C1 segment of cervical spinal cord (tissue), 14 donors: ENCODE results near the gene OR11G2.
"Not testable (repeated sequence)": the region's sequence is repeated elsewhere in the genome, so short reads cannot be mapped to it uniquely, and the experiment has no call there.

Experiments
- DNase-seq, 14 donors: peaks; one replicate each; lab custom pipeline; 2025; lab: John Stamatoyannopoulos, UW

The OR11G2 gene, protein sequence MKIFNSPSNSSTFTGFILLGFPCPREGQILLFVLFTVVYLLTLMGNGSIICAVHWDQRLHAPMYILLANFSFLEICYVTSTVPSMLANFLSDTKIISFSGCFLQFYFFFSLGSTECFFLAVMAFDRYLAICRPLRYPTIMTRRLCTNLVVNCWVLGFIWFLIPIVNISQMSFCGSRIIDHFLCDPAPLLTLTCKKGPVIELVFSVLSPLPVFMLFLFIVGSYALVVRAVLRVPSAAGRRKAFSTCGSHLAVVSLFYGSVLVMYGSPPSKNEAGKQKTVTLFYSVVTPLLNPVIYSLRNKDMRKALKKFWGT

DNA sequence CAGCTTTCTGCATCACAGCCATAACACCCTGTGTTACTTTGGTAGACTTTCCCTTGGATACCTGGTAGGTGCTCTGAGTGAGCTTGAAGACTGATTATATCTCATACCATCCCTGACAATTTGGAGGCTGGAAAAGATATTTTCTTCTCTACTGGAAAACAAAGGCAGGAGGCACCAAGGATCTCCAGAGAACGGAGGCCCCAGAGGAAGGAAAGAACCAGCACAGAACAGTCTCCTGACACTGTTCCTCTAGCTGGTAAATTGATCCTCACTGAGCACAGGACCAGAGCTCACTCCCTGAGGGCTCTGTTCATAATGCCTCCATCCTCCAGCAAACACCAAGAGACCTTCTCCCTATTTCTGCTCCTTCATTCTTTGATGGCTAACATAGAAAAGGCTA lies at the start of gene OR11G2:
OR11G2 (plus strand) TSS at position 301 of the 400 bp plus-strand sequence. CDS start 6,542 bp downstream, outside the sequence.
- no peak for DNase-seq

DNA sequence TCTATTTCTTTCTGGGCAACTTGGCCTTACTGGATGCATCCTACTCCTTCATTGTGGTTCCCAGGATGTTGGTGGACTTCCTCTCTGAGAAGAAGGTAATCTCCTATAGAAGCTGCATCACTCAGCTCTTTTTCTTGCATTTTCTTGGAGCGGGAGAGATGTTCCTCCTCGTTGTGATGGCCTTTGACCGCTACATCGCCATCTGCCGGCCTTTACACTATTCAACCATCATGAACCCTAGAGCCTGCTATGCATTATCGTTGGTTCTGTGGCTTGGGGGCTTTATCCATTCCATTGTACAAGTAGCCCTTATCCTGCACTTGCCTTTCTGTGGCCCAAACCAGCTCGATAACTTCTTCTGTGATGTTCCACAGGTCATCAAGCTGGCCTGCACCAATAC lies 46.8 kb upstream of the OR11G2 start:
- DNase-seq = no peak

DNA sequence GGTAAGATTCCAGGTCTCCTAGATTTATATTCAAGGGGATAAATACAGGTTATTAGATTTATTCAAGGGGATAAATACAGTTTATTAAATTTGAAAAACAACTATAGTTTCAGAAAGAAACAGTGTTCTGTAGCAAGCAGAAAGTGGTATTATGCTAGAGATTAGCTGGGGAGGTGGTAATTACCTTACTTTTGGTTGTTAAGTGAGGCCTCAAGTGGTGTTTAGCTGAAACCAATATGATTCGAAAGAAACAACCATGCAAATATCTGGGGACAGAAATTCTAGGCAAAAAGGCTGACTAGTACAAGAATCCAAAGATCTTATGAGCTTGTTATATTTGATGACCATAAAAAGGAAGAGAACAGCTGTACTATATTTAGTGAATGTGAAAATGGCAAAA lies 45.9 kb upstream of the OR11G2 start:
- no peak for DNase-seq

DNA sequence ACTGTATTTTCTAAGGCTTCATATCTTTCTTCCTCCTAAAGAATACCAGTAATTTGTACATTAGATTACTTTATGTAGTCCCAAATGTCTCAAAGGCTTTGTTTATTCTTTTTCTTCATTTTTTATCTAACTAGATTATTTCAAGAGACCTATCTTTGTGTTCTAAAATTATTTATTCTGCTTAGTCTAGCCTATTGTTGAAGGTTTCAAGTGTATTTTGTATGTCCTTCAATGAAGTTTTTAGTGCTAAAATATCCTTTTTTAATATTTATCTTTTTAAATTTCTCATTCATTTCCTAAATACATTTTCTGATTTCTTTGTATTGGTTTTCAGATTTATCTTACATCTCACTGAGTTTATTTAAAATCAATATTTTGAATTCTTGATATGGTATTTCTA lies 26.2 kb upstream of the OR11G2 start:
- no peak for DNase-seq

DNA sequence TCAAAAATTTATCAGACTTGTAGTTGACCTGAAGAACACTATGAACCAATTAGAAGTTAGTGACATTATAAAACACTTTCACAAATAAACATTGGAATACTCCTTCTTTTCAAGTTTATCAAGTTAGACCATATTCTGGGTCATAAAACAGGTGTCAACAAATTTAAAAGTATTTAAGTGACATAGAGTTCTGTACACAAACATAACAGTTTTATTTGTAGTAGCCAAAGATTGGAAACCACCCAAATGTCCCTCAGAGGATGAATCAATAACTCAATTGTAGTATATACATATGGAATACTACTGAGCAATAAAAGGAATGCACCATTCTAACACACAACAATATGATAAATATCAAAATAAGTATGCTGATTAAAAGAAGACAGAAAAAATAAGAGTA lies 23.6 kb upstream of the OR11G2 start:
- DNase-seq = no peak

DNA sequence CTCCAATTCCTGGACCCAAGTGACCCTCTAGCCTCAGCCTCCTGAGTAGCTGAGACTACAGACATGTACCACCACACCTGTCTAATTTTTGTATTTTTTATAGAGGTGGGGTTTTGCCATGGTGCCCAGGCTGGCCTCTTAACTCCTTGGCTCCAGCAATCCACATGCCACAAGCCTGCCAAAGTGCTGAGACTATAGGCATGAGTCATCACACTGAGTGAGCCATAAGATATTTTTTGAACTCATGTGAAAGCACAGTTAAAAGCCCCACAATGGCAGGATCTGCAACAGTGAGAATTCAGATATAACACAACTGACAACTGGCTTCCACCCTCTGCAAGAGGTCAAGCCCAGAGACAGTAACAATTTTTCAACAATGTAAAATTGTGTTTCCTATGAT lies 20.8 kb upstream of the OR11G2 start:
- not testable (repeated sequence) for DNase-seq

DNA sequence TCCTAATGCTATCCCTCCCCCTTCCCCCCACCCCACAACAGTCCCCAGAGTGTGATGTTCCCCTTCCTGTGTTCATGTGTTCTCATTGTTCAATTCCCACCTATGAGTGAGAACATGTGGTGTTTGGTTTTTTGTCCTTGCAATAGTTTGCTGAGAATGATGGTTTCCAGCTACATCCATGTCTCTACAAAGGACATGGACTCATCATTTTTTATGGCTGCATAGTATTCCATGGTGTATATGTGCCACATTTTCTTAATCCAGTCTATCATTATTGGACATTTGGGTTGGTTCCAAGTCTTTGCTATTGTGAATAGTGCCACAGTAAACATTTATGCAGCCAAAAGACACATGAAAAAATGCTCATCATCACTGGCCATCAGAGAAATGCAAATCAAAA lies 16.5 kb upstream of the OR11G2 start:
- not testable (repeated sequence) for DNase-seq

DNA sequence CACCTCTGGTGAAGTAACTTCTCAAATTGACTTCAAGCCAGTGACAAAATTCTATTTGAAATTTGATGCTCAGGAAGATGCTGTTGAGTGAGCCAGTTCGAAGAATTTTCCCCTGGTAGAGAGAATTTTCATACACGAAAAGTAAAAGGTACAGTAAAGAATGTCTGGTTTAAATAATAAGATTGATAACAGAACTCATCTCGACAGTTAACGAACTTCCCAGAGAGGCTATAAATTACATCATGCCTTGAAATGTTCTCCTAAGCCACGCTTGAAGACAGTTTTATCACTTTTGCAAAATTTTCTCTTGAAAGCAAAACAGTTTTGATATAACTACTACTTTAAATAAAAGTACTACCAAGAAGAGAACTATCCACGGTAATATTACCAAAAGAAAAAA lies 14.4 kb upstream of the OR11G2 start:
- DNase-seq = no peak

DNA sequence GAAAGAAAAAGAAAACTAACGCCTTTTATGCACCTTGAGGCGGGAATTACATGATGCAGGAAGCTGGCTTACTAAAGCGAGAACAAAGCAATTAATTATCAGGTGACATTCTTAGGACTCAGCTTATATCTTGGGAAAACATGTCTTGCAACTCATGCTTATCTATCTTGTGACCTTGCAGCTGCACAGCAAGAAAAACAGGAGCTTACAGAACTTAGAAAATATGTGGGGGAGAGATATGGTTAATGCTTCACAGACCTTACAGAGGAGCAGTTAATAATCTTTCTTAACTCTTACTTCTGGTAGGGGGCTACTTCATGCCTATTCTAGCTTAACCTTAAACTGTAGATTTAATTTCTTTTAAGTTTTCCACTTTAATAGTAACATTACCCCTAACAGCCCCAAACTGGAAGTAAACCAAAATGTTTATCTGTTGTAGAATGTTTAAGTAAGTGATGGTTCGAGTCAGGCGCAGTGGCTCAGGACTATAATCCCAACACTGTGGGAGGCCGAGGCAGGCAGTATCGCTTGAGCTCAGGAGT lies 13.2 kb upstream of the OR11G2 start:
- DNase-seq = no peak

DNA sequence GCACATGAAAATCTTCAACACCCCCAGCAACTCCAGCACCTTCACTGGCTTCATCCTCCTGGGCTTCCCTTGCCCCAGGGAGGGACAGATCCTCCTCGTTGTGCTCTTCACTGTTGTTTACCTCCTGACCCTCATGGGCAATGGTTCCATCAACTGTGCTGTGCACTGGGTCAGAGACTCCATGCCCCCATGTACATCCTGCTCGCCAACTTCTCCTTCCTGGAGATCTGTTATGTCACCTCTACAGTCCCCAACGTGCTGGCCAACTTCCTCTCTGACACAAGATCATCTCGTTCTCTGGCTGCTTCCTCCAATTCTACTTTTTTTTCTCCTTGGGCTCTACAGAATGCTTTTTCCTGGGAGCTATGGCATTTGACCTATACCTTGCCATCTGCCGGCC lies 11.5 kb upstream of the OR11G2 start:
- no peak for DNase-seq

DNA sequence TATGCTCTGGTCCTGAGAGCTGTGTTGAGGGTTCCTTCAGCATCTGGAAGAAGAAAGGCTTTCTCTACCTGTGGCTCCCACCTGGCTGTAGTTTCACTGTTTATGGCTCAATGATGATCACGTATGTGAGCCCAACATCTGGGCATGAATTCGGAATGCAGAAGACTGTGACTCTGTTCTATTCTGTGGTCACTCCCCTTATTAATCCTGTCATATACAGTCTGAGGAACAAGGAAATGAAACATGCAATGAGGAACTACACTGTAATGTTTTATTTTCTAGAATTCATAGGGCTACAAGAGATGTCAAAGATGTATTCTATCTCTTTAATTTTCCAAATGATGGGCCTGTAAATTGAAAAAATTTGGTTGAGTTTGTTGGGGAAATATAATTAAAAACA lies 10.8 kb upstream of the OR11G2 start:
- DNase-seq = no peak

DNA sequence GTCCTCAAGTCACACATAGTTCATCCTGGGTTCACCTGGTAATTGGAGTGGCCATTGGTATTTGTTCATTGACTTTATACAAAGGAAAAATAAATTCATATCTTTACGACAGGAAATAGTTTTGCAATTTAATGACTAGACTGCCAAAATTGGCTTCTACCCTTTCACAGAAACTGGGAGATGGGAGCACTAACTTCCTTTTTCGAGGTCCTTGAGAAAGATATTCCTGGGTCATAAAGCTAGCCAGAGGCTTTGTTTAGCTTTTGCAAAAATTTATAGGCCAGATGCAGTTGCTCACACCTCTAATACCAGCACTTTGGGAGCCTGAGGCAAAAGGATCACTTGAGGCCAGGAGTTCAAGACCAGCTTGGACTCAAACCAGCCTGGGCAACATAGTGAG lies 10.2 kb upstream of the OR11G2 start:
- no peak for DNase-seq

DNA sequence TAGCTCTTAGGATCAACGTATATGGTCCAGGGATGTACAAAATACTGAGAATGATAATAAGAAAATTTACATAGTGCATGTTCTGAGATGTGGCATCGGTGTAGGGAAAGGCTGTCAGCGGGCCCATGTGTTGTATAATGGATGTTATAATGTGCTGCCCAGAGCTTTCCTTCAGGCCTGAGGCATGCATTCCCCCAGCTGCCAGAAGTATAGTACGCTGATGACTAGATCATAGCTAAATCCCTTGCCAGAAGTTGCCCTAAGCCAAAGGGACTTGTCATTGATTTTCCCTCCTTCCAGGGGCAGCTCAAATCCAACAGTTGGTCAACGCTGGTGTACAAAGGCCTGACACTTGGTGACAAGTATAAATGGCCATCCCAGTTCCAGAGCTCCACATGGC lies 6.5 kb upstream of the OR11G2 start:
- no peak for DNase-seq

DNA sequence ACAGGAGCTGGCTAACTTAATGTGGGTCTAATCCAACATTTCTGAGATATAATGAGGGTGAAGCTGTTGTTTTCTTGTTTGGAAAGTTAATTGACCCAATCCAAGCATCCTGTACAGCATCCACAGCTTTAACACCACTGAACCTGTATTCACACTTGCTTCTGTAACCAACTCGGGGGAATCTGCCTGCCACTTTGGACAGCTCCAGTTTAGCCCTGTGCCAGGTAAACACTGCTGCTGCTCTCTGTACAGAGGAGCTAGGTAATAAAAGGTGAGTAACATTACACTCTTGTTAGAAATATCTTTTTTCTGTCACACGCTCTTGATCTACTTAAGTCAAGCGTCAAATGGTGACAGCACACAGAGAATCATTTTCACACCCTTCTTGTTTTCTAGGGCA lies 700 bp downstream of the OR11G2 start:
- DNase-seq = no peak

DNA sequence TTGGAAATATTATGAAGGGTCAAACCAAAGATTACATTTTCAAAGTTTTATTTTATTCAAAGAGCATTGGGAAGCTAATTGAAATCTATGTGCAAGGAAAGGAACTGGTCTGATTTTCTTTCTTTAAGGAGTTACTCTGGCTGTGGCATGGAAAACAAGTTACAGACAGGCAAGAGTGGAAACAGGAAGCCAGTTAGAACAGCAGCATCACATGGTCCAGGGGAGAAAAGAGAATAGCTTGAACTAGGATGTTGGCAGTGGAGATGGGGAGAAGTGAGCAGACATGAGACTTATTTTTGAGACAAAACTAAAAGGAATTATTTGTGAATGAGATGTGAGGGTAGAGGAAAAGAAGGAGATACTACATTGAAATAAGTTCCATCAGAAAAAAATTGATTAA lies 3.4 kb downstream of the OR11G2 start:
- DNase-seq = no peak

DNA sequence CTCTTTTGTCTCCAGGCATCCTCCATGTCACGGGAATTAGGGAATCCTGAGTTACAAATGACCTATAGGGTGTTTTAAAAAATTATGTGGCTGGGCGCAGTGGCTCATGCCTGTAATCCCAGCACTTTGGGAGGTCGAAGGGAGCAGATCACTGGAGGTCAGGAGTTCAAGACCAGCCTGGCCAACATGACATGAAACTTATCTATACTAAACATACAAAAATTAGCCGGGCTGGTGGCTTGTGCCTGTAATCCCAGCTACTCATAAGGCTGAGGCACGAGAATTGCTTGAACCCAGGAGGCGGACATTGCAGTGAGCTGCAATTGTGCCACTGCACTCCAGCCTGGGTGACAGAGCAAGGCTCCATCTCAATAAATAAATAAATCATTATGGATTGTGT lies 4.5 kb downstream of the OR11G2 start:
- not testable (repeated sequence) for DNase-seq

DNA sequence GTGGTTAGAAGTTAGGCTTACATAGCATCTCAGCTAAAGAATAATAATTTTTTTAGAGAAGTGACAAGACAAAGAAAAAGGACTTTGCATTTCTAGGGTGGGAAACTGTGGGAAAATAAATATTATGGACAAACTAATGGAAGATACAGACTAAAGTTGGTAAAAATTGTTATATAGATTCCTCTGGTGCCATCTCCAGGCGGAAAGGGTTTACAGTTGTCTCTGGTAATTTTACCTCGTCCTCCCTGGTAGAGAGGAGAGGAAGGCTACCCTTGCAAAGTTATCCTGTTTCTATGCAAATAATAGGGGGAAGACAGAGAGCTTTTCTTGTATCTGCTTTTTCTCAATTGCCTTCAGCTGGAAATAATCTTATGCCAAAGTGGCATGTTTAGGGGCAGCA lies 5.2 kb downstream of the OR11G2 start:
- DNase-seq = no peak

DNA sequence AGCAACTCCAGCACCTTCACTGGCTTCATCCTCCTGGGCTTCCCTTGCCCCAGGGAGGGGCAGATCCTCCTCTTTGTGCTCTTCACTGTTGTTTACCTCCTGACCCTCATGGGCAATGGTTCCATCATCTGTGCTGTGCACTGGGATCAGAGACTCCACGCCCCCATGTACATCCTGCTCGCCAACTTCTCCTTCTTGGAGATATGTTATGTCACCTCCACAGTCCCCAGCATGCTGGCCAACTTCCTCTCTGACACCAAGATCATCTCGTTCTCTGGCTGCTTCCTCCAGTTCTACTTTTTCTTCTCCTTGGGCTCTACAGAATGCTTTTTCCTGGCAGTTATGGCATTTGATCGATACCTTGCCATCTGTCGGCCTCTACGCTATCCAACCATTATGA lies 6.8 kb downstream of the OR11G2 start:
- no peak for DNase-seq

DNA sequence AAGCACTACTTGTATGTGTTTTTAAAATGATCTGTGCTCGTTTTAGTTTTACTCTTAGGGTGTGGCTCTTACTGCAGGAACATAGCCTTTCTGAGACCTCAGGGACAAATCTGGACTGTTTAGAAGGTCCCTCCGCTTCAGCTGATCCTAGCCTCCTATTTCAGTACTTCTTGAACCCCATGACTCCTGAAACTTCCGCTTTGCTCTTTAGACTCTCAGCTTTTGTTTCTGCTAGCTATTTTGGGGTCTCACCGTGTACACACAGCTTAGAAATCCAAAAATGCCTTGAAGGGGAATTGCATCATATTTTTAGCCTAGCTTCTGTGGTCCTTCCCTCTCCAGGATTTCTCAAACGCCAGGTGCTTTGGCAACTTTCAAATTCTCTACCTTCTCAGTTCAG lies 8.3 kb downstream of the OR11G2 start:
- no peak for DNase-seq

DNA sequence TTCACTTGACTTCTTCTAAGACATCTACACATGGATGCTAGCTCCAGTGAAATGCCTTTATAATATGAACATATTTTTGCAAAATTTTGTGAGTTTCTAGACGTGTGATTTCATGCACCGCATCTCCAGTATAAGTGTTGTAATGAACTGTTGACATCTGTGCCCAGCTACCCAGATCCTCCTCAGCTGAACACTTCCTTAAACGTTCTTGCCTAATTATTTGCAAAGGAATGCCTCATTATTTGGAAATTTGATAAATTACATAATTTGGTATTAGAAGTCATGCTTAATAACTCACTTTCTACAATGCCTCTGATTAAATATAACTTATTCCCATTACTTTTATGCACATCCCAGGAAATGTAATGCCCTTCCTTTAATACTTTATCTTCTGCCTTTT lies 14.0 kb downstream of the OR11G2 start:
- DNase-seq = no peak

DNA sequence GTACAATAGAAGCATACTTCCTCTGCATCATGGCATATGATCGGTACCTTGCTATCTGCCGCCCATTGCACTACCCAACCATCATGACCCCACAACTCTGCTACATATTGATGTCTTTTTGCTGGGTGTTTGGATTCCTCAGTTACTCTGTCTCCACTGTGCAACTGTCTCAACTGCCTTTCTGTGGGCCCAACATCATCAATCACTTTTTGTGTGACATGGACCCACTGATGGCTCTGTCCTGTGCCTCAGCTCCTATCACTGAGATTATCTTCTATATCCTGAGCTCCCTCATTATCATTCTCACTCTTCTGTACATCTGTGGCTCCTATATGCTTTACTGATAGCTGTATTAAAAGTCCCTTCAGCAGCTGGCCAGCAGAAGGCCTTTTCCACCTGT lies 18.9 kb downstream of the OR11G2 start:
- DNase-seq = no peak

DNA sequence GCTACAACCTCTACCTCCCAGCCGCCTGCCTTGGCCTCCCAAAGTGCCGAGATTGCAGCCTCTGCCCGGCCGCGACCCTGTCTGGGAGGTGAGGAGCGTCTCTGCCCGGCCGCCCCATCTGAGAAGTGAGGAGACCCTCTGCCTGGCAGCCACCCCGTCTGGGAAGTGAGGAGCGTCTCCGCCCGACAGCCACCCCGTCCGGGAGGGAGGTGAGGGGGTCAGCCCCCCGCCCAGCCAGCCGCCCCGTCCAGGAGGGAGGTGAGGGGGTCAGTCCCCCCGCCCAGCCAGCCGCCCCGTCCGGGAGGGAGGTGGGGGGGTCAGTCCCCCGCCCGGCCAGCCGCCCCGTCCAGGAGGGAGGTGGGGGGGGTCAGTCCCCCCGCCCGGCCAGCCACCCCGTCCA lies 21.7 kb downstream of the OR11G2 start:
- not testable (repeated sequence) for DNase-seq

DNA sequence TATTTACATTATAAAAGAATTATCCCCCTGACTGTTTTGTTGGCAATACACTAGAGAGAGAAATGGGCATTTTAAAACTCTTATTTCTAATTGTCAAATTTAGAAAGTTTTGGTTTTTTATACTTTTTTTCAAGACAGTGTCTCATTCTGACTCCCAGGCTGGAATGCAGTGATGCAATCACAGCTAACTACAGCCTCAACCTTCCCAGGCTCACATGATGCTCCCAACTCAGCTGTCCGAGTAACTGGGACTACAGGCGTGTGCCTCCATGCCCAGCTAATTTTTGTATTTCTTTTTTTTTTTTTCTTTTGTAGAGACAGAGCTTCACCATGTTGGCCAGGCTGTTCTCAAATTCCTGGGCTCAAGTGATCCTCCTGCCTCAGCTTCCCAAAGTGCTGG lies 24.5 kb downstream of the OR11G2 start:
- no peak for DNase-seq

DNA sequence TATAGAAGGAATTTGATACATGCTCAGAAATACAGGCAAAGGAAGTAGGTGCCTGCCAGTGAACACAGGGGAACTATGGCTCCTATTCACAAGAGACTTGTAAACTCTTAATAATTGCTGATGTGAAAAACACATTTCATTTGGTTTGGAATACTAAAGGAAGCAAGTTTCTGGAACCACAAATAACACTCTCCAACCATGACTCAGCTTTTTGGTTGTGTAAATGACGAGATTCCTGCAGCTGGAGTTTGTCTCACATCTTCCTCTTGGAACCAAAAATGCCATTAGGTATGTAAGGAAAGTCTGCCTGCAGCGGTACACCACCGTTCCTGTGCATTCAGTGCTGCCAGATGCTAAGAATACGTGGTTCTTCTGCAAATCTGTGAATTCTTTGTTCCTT lies 28.3 kb downstream of the OR11G2 start:
- DNase-seq = no peak
